Measurements from ENCODE around the gene PLEKHJ1. TPM values are rescaled to one million over a fixed set of nuclear protein-coding genes. Genes with fewer than 3 reads are reported as not detected.
A peak's percentile ranks its signal among the peaks of the same experiment; 100 is the strongest.

Gene PLEKHJ1
- total and polyA plus RNA-seq, 2 of the 13 experiments (the other 11 are each of a cell fraction or from before 2014, with no cell fraction given): 70.5 to 130 TPM

- TF ChIP-seq ZBTB44 (CRISPR knock-in tag; IDR thresholded peaks at IDR 0.05): peak; percentile 59; the same call in 1 of the 2 replicates
- TF ChIP-seq ZNF275 (CRISPR knock-in tag; IDR thresholded peaks at IDR 0.05; ENCODE audit: borderline replicate concordance): peak; percentile 94
- TF ChIP-seq ZNF501 (CRISPR knock-in tag; IDR thresholded peaks at IDR 0.05): peak; percentile 96
- TF ChIP-seq ZNF839 (CRISPR knock-in tag; IDR thresholded peaks at IDR 0.05; ENCODE audit: borderline replicate concordance): peak; percentile 96
- TF ChIP-seq ZFP1 (CRISPR knock-in tag; IDR thresholded peaks at IDR 0.05): peak; percentile 91
- TF ChIP-seq ZBTB34 (CRISPR knock-in tag; IDR thresholded peaks at IDR 0.05): peak; percentile 88
- TF ChIP-seq KDM4B (CRISPR knock-in tag; IDR thresholded peaks at IDR 0.05): no peak
- TF ChIP-seq ZNF644 (CRISPR knock-in tag; IDR thresholded peaks at IDR 0.05; ENCODE audit: low read depth): no peak
- 0 out of 2 replicates have a peak, but pooled peaks have one; percentile 87 for TF ChIP-seq ZNF597 (CRISPR knock-in tag; IDR thresholded peaks at IDR 0.05)
- peak; percentile 80 for TF ChIP-seq ZNF317 (CRISPR knock-in tag; IDR thresholded peaks at IDR 0.05)
- TF ChIP-seq E2F5 (CRISPR knock-in tag; conservative IDR thresholded peaks at IDR 0.05): peak; percentile 89
- 0 out of 2 replicates have a peak, but pooled peaks have one; percentile 43 for TF ChIP-seq SIN3B (IDR thresholded peaks at IDR 0.05; ENCODE audit: low read length)
- TF ChIP-seq SP2 (CRISPR knock-in tag; IDR thresholded peaks at IDR 0.05): peak; percentile 77
- peak; percentile 95 for TF ChIP-seq ATF7-NPFF (CRISPR knock-in tag; IDR thresholded peaks at IDR 0.05; ENCODE audit: low read depth)
- peak; percentile 84 for TF ChIP-seq IKZF4 (CRISPR knock-in tag; IDR thresholded peaks at IDR 0.05; ENCODE audit: borderline replicate concordance, low read depth, not compliant biosample characterization)
- TF ChIP-seq ZXDC (CRISPR knock-in tag; IDR thresholded peaks at IDR 0.05): no peak
- TF ChIP-seq ZNF772 (CRISPR knock-in tag; IDR thresholded peaks at IDR 0.05): peak; percentile 75
- peak; percentile 19; the same call in 1 of the 2 replicates for TF ChIP-seq ZNF121 (CRISPR knock-in tag; IDR thresholded peaks at IDR 0.05)
- peak; percentile 97 for TF ChIP-seq DNMT3B (CRISPR knock-in tag; conservative IDR thresholded peaks at IDR 0.05)
- no peak for TF ChIP-seq ZFP36 (IDR thresholded peaks at IDR 0.05; ENCODE audit: borderline replicate concordance, low read depth, low read length, partially characterized antibody)
These were observed at the start of gene PLEKHJ1, which contains the start of gene SF3A2 (continued) for GRCh38 chr19:2236314-2237050.
